Ovary (tissue), 9 donors: ENCODE results near the gene SLITRK3. TPM values are rescaled to one million over a fixed set of nuclear protein-coding genes. Genes with fewer than 3 reads are reported as not detected.

Source experiments
- DNase-seq, 5 donors: peaks; one replicate each; pipeline ENCODE4 v3.0.0-alpha.2; 2019 to 2020
- H3K27ac ChIP-seq, 2 donors: fragments of 200-600 bp; one replicate each; pipeline versions ENCODE4 v1.5.1 to v1.8.0; 2019 to 2022
- H3K27me3 ChIP-seq: fragments of 200-600 bp; one replicate; pipeline ENCODE4 v1.8.0; 2022
- H3K36me3 ChIP-seq: fragments of 200-600 bp; sonication (generic); one replicate; pipeline ENCODE4 v1.5.1; 2019
- H3K4me1 ChIP-seq: one replicate; pipeline ENCODE4 v1.8.1; 2013; ENCODE audit warnings: mild to moderate bottlenecking, moderate library complexity; ENCODE audit not compliant: insufficient read depth
- H3K4me3 ChIP-seq: fragments of 200-600 bp; sonication (generic); one replicate; pipeline ENCODE4 v1.5.1; 2017
- H3K9me3 ChIP-seq, 2 donors: fragments of 200-600 bp in 1 of 2; sonication (generic) in 1 of 2; one replicate each; pipeline versions ENCODE4 v1.5.1 to v1.8.1; 2013 to 2019; ENCODE audit warnings: mild to moderate bottlenecking in 1 of 2, moderate library complexity in 1 of 2
- CTCF ChIP-seq, 3 donors: fragments of 450-650 bp in 2 of 3; fragments of 200-600 bp in 1 of 3; IDR thresholded peaks; one replicate each; pipeline versions ENCODE4 v1.5.1 to v1.8.0; 2016 to 2022; ENCODE audit warnings: antibody characterized with exemption in 3 of 3, mild to moderate bottlenecking in 1 of 3
- EP300 ChIP-seq: sonication (generic); formaldehyde crosslinking; IDR thresholded peaks from one replicate; pipeline ENCODE4 v1.6.1; 2017; ENCODE audit warnings: antibody characterized with exemption
- POLR2A ChIP-seq: fragments of 450-650 bp; IDR thresholded peaks from one replicate; pipeline ENCODE4 v1.6.1; 2017; ENCODE audit warnings: antibody characterized with exemption, mild to moderate bottlenecking, moderate library complexity
- WGBS, 3 donors: extraction: QIAGEN DNeasy Blood & Tissue Kit in 1 of 3; methylation state at CpG; one replicate each; pipeline versions ENCODE4 v1.1.5 to v1.1.7; 2013 to 2017; 5-methylcytosine and 5-hydroxymethylcytosine counted together
- intact Hi-C, 4 donors: fragments of 100-400 bp; cut with DNase I; formaldehyde crosslinking; loops; one replicate each; pipeline versions ENCODE4 v1.11.0 to v1.15.1; 2022 to 2023
- polyA plus RNA-seq, 2 donors: library from polyadenylated mRNA; stranded (reverse); fragments of 200-250 nt in 1 of 2; fragments of 350-450 nt in 1 of 2; fragmentation: Illumina TruSeq in 1 of 2; extraction: RNeasy Lipid Tissue Mini Kit (QIAGEN cat#74804) in 1 of 2; gene quantifications; one replicate each; pipeline ENCODE4 v1.2.3, GENCODE V29; 2013 to 2014
- total RNA-seq, 7 donors: library from RNA; depleted of rRNA in 2 of 7; stranded (reverse); fragments of >200 nt in 2 of 7; fragmentation: NEBNext Ultra II Directional in 3 of 7; extraction: Animal tissue kit (Norgen Biotek cat#: 25700) in 3 of 7; gene quantifications; one replicate each; pipeline versions ENCODE4 v1.1.0 to v1.2.4, GENCODE V29; 2016 to 2023
- donor health status: DM: no; HTN: no; CAD: no; lungs with moderate emphysema.
- donor health status: DM: no; HTN: no; CAD: no.
- donor health status: Bipolar disorder and iron deficiency.
- donor health status: DM: yes; HTN: yes; CAD: no.
- donor health status: DM: no; HTN: no; CAD: no.
- donor health status: DM: yes; HTN: yes; CAD: no.

SLITRK3 gene
- total and polyA plus RNA-seq, 9 donors = 0.05 to 7.6 (median 0.71) TPM; not detected in 1

GRCh38 chr3:165206454-165207266 lies 10.5 kb upstream of the SLITRK3 start:
- no peak overlapping the region for H3K27ac ChIP-seq

GRCh38 chr3:165204445-165204844 lies 8.3 kb upstream of the SLITRK3 start:
- Histone ChIP-seq H3K27ac (no peak overlapping the region), H3K27me3 (no peaks in the 10 kb centered on the region), H3K4me3 (no peak overlapping the region), H3K4me1 (peaks cover 1% of the 10 kb centered on the region), H3K36me3 (no peaks in the 10 kb centered on the region), H3K9me3 (no peaks in the 10 kb centered on the region)
- intact Hi-C loops = no loop called here
- 68 to 90% (median 85%) methylated on average over 1 of the region's 1 CpG for WGBS, 3 donors
- no peak for TF ChIP-seq CTCF (IDR thresholded peaks at IDR 0.05)
- no peak for TF ChIP-seq POLR2A
- TF ChIP-seq EP300 = no peak
- DNase-seq = no peak

More at GRCh38 chr3:165206454-165207266, 10.5 kb upstream of the SLITRK3 start:
- H3K4me3 ChIP-seq = peak overlapping the region; percentile 35
- WGBS, 3 donors = 14 to 17% (median 16%) methylated on average over 26 of the region's 26 CpGs
- intact Hi-C loops = no loop called here
- H3K9me3 ChIP-seq = no peaks in the 10 kb centered on the region
- H3K36me3 ChIP-seq = no peaks in the 10 kb centered on the region
- DNase-seq = peak; percentile 41 to 78 (median 58)
- no peaks in the 10 kb centered on the region for H3K27me3 ChIP-seq
- TF ChIP-seq CTCF (IDR thresholded peaks at IDR 0.05) (peak in 1 of 3 donors; percentile 26), POLR2A (no peak), EP300 (no peak)
- peaks cover 1% of the 10 kb centered on the region for H3K4me1 ChIP-seq

GRCh38 chr3:165202995-165203394 lies 6.8 kb upstream of the SLITRK3 start:
- no peak overlapping the region for H3K4me3 ChIP-seq
- no peaks in the 10 kb centered on the region for H3K27me3 ChIP-seq
- no peak for DNase-seq
- intact Hi-C loops = no loop called here
- no peaks in the 10 kb centered on the region for H3K9me3 ChIP-seq
- TF ChIP-seq POLR2A (no peak), CTCF (IDR thresholded peaks at IDR 0.05) (no peak), EP300 (no peak)
- no peaks in the 10 kb centered on the region for H3K36me3 ChIP-seq
- WGBS, 3 donors = 89 to 93% (median 91%) methylated on average over 5 of the region's 5 CpGs
- peaks cover 1% of the 10 kb centered on the region for H3K4me1 ChIP-seq
- no peak overlapping the region for H3K27ac ChIP-seq

- TF ChIP-seq CTCF (IDR thresholded peaks at IDR 0.05) (no peak), POLR2A (no peak), EP300 (no peak)
- Histone ChIP-seq H3K4me1 (no peaks in the 10 kb centered on the region), H3K27me3 (no peaks in the 10 kb centered on the region), H3K36me3 (no peaks in the 10 kb centered on the region), H3K27ac (no peak overlapping the region), H3K9me3 (no peaks in the 10 kb centered on the region), H3K4me3 (no peak overlapping the region)
- DNase-seq = no peak
- intact Hi-C loops = no loop called here
- 83 to 90% (median 86%) methylated on average over 2 of the region's 2 CpGs for WGBS, 3 donors
Measured at GRCh38 chr3:165201964-165202363, 5.8 kb upstream of the SLITRK3 start.
